Stimulated activated CD4-positive, alpha-beta T cell treated with anti-CD3 and anti-CD28 coated beads, Interleukin-12 subunit alpha, Interleukin-12 subunit beta, amount 100 ng/mL, for 24 hours (primary cell): ENCODE data around the gene JPT2.

Experiments used
- DNase-seq, 2 experiments: peaks; one replicate each; pipeline ENCODE4 v3.0.0-alpha.2; 2020; ENCODE audit warnings: low read depth in 2 of 2

The JPT2 gene, protein sequence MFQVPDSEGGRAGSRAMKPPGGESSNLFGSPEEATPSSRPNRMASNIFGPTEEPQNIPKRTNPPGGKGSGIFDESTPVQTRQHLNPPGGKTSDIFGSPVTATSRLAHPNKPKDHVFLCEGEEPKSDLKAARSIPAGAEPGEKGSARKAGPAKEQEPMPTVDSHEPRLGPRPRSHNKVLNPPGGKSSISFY

GRCh38 chr16:1677942-1678499 is at the start of gene JPT2:
Gene JPT2 (plus strand): TSS chr16:1678279. CDS start chr16:1678313, 34 bp downstream.
- peak; percentile 94 to 95 for DNase-seq

DNA sequence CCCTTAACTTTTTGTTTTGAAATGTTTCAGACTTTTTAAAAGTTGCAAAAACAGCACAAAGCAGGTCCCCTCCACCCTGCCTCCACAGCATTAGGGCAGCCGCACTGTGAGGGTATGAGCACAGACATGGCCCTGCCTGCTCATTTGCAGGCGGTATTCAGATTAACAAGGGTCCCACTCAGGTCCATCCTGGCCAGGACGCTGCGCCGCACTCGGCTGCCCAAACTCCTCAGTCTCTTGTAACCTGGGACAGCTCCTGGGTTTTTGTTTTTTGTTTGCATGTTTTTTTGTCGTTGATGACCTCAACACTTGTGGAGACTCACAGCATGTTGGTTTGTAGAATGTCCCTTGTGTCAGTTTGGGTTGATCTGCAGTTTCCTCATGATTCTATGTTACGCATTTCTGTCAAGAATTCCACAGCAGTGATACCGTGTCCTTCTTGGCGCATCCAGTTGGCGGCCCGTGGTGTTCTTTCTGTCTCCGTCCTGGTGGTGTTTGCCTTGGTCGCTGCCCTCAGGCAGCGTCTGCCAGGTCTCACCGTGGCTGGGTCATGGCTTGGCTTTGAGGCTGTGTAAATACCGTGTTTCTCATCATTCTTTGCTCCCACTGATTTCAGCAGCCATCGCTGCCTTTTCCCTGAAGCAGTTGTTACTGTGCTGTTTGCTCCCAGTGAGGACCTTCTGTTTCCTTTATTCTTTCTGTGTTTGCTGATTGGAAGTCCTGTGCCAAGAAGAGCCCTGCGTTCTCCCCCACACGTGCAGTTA is 47.4 kb upstream of the JPT2 start:
- no peak for DNase-seq

- DNase-seq = no peak
These were observed 46.8 kb upstream of the JPT2 start for GRCh38 chr16:1631230-1631629.

DNA sequence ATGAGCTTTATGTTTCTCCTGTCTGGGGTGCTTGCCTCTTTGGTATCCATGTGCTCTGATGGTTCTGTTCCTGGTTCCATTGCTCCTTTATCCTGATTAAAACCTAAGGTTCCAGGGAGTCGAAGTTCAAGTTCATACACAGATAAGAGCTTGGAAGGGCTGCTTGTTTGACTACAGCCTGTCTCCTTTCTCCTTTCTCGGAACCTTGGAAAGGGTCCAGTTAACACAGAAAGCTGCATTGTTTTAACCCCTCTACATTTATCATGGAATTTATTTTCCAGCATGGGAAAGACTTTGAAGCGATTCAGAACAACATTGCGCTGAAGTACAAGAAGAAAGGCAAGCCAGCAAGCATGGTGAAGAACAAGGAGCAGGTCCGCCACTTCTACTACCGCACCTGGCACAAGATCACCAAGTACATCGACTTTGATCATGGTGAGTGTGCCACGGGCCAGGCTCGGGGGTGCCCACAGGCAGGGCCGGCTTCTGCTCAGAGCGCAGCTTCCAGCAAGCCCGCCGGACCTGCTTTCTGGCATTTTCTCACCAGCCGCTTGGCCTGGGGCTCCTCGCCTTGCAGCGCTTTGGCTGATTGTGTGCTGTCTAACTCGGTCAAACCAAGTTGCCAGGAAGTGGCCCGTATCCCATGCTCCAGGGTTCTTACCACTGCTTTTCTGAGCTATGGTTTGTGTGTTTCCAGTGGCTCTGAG is 46.0 kb upstream of the JPT2 start:
- DNase-seq = no peak

- no peak for DNase-seq
These were observed 45.5 kb upstream of the JPT2 start for GRCh38 chr16:1632638-1632970.

- DNase-seq = no peak
These were observed 44.8 kb upstream of the JPT2 start for GRCh38 chr16:1633310-1633709.

GRCh38 chr16:1634541-1634940 is 43.5 kb upstream of the JPT2 start:
- no peak for DNase-seq

GRCh38 chr16:1635070-1635469 is 43.0 kb upstream of the JPT2 start:
- DNase-seq = no peak

DNA sequence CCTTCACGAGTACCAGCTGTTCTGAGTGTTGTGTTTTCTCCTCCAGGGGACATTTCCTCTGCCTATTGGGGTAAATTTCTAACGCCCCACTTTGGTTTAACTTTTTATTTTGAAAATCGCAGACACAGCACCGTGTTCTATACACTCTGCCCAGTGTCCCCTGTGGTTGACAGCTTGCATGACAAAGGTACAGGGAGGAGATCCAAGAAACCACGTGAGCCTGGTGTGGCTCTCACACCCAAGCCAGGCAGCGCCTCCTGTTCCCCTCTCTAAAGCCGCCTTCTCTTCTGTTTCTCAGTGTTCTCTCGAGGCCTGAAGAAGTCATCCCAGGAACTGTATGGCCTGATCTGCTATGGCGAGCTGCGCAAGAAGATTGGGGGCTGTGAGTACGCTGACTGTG is 40.6 kb upstream of the JPT2 start:
- DNase-seq = no peak

- no peak for DNase-seq
These were observed 39.3 kb upstream of the JPT2 start for GRCh38 chr16:1638757-1639156.

DNA sequence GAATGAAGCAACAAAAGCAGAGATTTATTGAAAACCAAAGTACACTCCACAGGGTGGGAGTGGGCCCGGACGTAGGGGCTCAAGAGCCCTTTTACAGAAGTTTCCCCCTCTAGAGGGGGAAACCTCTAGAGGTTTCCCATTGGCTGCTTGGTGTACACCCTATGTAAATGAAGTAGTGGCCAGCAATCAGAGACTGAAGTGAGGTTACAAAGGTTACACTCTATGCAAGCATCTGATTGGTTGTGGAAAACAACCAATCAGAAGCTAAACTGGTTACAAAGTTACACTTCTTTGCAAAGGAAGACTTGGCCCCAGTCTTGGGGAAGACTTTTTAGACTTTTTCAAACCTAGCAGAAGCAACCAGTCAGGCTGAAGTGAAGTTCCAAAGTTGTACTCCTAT is 38.8 kb upstream of the JPT2 start:
- DNase-seq = no peak

DNA sequence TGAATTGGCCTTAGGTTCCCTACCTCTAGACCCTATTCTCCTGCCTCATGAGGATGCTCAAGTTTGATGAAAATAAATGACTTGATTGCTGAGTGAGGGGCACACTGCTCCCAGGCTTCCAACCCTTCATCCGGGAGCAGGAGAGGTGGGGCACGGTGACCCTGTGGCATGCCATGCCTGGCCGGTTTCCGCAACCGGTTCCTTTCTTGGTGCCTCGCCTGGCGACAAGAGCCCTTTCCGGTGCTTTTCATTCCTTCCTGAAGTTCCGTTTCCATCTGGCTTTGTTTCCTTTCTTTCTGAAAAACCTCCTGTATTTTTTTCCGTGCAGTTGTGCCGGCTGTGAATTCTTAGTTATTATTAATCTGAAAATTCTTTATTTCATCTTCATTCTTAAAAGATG is 38.2 kb upstream of the JPT2 start:
- DNase-seq = no peak

- DNase-seq = no peak
These were observed 37.7 kb upstream of the JPT2 start for GRCh38 chr16:1640261-1640941.

DNA sequence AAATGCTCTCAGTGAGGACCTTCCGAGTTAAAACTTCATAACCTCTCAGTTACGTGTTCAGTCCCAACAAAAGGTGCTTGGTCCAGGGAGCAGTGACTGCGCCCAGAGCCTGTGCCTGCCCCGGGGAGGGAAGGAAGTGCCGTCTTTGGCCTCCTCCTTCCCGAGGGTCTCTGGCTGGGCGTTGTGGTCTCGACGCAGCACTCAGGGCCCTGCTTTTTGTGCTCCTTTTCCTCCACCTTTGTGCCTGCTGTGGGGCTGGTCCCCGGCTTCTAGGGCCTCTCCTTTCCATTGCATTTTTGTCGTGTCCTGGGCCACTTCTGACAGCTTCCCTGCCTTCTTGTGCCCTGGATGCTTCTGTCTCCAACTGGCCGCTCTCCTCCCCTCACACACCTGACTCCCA is 36.8 kb upstream of the JPT2 start:
- DNase-seq = no peak

- DNase-seq = no peak
These were observed 35.9 kb upstream of the JPT2 start for GRCh38 chr16:1642148-1642547.

DNA sequence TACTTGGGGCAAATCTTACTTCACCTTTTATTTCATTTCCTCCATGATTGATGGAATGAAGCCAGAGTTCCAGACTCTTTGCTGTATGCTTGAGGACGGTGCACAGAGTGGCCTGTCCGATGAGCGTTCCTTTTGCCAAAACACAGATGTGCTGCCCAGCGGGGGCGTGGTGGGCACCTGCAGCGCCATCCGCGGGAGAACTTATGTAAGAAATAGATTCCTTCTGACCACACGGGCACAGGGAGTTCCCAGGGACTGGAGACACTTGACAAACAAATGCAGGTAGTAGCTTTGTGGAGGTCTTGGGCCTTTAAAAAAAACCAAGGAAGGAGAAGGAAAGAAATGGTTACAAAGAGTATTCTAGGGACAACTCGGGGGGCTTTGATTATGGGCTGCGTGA is 35.3 kb upstream of the JPT2 start:
- DNase-seq = no peak

GRCh38 chr16:1643521-1643920 is 34.6 kb upstream of the JPT2 start:
- no peak for DNase-seq

- peak; percentile 5 to 21 for DNase-seq
These were observed 32.1 kb upstream of the JPT2 start for GRCh38 chr16:1645914-1646525.

- no peak for DNase-seq
These were observed 30.2 kb upstream of the JPT2 start for GRCh38 chr16:1647856-1648255.

GRCh38 chr16:1650131-1650530 is 27.9 kb upstream of the JPT2 start:
- DNase-seq = no peak

GRCh38 chr16:1651094-1651973 is 26.7 kb upstream of the JPT2 start:
- DNase-seq = no peak
